Measurements from ENCODE around the gene DRGX. TPM values are rescaled to one million over a fixed set of nuclear protein-coding genes. Genes with fewer than 3 reads are reported as not detected.

The DRGX gene
- polyA plus RNA-seq, 1 experiment: not detected

GRCh38 chr10:49323896-49324270 is 72.0 kb downstream of the DRGX start:
- TF ChIP-seq, protein P1, sequence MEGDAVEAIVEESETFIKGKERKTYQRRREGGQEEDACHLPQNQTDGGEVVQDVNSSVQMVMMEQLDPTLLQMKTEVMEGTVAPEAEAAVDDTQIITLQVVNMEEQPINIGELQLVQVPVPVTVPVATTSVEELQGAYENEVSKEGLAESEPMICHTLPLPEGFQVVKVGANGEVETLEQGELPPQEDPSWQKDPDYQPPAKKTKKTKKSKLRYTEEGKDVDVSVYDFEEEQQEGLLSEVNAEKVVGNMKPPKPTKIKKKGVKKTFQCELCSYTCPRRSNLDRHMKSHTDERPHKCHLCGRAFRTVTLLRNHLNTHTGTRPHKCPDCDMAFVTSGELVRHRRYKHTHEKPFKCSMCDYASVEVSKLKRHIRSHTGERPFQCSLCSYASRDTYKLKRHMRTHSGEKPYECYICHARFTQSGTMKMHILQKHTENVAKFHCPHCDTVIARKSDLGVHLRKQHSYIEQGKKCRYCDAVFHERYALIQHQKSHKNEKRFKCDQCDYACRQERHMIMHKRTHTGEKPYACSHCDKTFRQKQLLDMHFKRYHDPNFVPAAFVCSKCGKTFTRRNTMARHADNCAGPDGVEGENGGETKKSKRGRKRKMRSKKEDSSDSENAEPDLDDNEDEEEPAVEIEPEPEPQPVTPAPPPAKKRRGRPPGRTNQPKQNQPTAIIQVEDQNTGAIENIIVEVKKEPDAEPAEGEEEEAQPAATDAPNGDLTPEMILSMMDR (IDR thresholded peaks at IDR 0.05; ENCODE audit: low read depth, low read length): no peak
- H3K27me3 ChIP-seq (ENCODE audit: control insufficient read depth, insufficient read depth, low read length): no peaks in the 10 kb centered on the region
- ChIA-PET CTCF (no interaction called here), POLR2A (no interaction called here)
- DNase-seq (ENCODE audit: low read depth, low spot score): no peak
- no peak overlapping the region for H3K27ac ChIP-seq (ENCODE audit: low read depth, low read length)
- no peak overlapping the region for H3K4me3 ChIP-seq (ENCODE audit: low read depth, low read length)
- no peaks in the 10 kb centered on the region; the same call in 1 of the 2 replicates for H3K9me3 ChIP-seq (ENCODE audit: control insufficient read depth, insufficient read depth, low read length)

GRCh38 chr10:49323171-49323895 is 72.6 kb downstream of the DRGX start:
- POLR2A ChIA-PET: no interaction called here
- Histone ChIP-seq H3K27ac (ENCODE audit: low read depth, low read length) (no peak overlapping the region), H3K9me3 (ENCODE audit: control insufficient read depth, insufficient read depth, low read length) (no peaks in the 10 kb centered on the region; the same call in 1 of the 2 replicates), H3K27me3 (ENCODE audit: control insufficient read depth, insufficient read depth, low read length) (no peaks in the 10 kb centered on the region), H3K4me3 (ENCODE audit: low read depth, low read length) (no peak overlapping the region)
- TF ChIP-seq, protein P1 (IDR thresholded peaks at IDR 0.05; ENCODE audit: low read depth, low read length): no peak
- CTCF ChIA-PET: no interaction called here
- DNase-seq (ENCODE audit: low read depth, low spot score): no peak

GRCh38 chr10:49322371-49323170 is 73.3 kb downstream of the DRGX start:
- CTCF ChIA-PET: no interaction called here
- Histone ChIP-seq H3K4me3 (ENCODE audit: low read depth, low read length) (no peak overlapping the region), H3K27me3 (ENCODE audit: control insufficient read depth, insufficient read depth, low read length) (no peaks in the 10 kb centered on the region), H3K9me3 (ENCODE audit: control insufficient read depth, insufficient read depth, low read length) (no peaks in the 10 kb centered on the region; the same call in 1 of the 2 replicates), H3K27ac (ENCODE audit: low read depth, low read length) (no peak overlapping the region)
- TF ChIP-seq, protein P1 (IDR thresholded peaks at IDR 0.05; ENCODE audit: low read depth, low read length): no peak
- POLR2A ChIA-PET: no interaction called here
- no peak for DNase-seq (ENCODE audit: low read depth, low spot score)

DNA sequence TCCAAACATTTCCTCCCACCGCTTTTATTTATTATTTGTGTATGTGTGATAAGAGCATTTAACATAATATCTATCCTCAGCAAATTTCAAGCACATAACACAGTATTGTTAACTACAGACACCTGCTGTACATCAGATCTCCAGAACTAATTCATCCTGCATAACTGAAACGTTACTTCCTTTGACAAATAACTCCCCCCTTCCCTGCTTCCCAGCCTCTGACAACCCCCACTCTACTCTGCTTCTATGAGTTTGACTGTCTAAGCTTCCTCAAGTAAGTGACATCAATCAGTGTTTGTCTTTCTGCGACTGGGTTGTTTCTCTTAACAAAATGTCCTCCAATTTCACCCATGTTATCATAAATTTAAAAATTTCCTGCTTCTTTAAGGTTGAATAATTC is 74.9 kb downstream of the DRGX start:
- POLR2A ChIA-PET: no interaction called here
- no peak overlapping the region for H3K27ac ChIP-seq (ENCODE audit: low read depth, low read length)
- DNase-seq (ENCODE audit: low read depth, low spot score): no peak
- CTCF ChIA-PET: interaction anchor here (0.7 kb wide), 1 partner anchor 28 kb away, joined by 3 read pairs; no protein-coding TSS in a partner anchor
- H3K4me3 ChIP-seq (ENCODE audit: low read depth, low read length): no peak overlapping the region
- no peaks in the 10 kb centered on the region for H3K9me3 ChIP-seq (ENCODE audit: control insufficient read depth, insufficient read depth, low read length)
- H3K27me3 ChIP-seq (ENCODE audit: control insufficient read depth, insufficient read depth, low read length): no peaks in the 10 kb centered on the region
- TF ChIP-seq, protein P1 (IDR thresholded peaks at IDR 0.05; ENCODE audit: low read depth, low read length): no peak

DNA sequence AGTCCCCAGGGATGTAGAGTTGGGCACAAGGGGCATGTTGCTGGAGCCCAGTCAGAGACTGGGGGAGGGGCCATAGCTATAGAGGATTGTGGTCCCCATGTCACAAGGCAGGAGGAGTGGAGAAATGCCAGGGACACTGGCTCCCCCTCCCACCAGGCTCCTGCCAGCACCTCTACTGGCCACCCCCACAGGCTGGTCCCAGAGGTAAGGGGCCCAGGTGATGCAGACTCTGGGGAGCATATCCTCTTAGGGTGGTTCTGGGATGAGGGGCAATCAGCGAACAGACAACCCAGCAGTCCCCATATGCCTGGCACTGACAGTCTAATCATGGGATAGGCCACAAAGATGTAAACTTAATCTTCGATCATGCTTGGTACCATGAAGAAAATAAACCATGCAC is 75.7 kb downstream of the DRGX start:
- H3K9me3 ChIP-seq (ENCODE audit: control insufficient read depth, insufficient read depth, low read length): no peaks in the 10 kb centered on the region
- no peak overlapping the region for H3K27ac ChIP-seq (ENCODE audit: low read depth, low read length)
- no peak overlapping the region for H3K4me3 ChIP-seq (ENCODE audit: low read depth, low read length)
- TF ChIP-seq, protein P1 (IDR thresholded peaks at IDR 0.05; ENCODE audit: low read depth, low read length): no peak
- no peaks in the 10 kb centered on the region for H3K27me3 ChIP-seq (ENCODE audit: control insufficient read depth, insufficient read depth, low read length)
- DNase-seq (ENCODE audit: low read depth, low spot score): no peak
- POLR2A ChIA-PET: no interaction called here
- CTCF ChIA-PET: no interaction called here

Data from AG04450 (cell line).